Stimulated activated CD4-positive, alpha-beta T cell treated with anti-CD3 and anti-CD28 coated beads, TNF-alpha, amount 100 ng/mL, for 1 hour (primary cell): Measurements from ENCODE around the gene SETD2.
"Not testable (repeated sequence)": the region's sequence is repeated elsewhere in the genome, so short reads cannot be mapped to it uniquely, and the experiment has no call there.

Source experiments
- DNase-seq, 3 donors: peaks; one replicate each; pipeline ENCODE4 v3.0.0-alpha.2; 2020; ENCODE audit warnings: low read depth in 3 of 3, low spot score in 1 of 3

The SETD2 gene

GRCh38 chr3:47104259-47104658 is 59.7 kb downstream of the SETD2 start:
- DNase-seq = no peak

GRCh38 chr3:47103619-47104018 is 60.3 kb downstream of the SETD2 start:
- DNase-seq = no peak

- DNase-seq = no peak
Observed at GRCh38 chr3:47102081-47102600, 61.8 kb downstream of the SETD2 start.

GRCh38 chr3:47098910-47099309 is 65.0 kb downstream of the SETD2 start:
- no peak for DNase-seq

GRCh38 chr3:47097864-47098263 is 66.0 kb downstream of the SETD2 start:
- no peak for DNase-seq

- DNase-seq = no peak
Observed at GRCh38 chr3:47096959-47097358, 67.0 kb downstream of the SETD2 start.

GRCh38 chr3:47092090-47092489 is 71.8 kb downstream of the SETD2 start:
- no peak for DNase-seq

- DNase-seq = no peak
Observed at GRCh38 chr3:47089630-47090029, 74.3 kb downstream of the SETD2 start.

GRCh38 chr3:47086071-47086470 is 77.8 kb downstream of the SETD2 start:
- DNase-seq = no peak

GRCh38 chr3:47083786-47084185 is 80.1 kb downstream of the SETD2 start:
- DNase-seq = no peak

- DNase-seq = no peak
Observed at GRCh38 chr3:47082519-47082918, 81.4 kb downstream of the SETD2 start.

GRCh38 chr3:47079432-47079831 is 84.5 kb downstream of the SETD2 start:
- DNase-seq = no peak

- DNase-seq = no peak
Observed at GRCh38 chr3:47073685-47074084, 90.2 kb downstream of the SETD2 start.

GRCh38 chr3:47070770-47071169 is 93.1 kb downstream of the SETD2 start:
- DNase-seq = no peak

GRCh38 chr3:47066259-47066658 is 97.7 kb downstream of the SETD2 start:
- not testable (repeated sequence) for DNase-seq

- DNase-seq = no peak
Observed at GRCh38 chr3:47065681-47066080, 98.2 kb downstream of the SETD2 start.

- DNase-seq = no peak
Observed at GRCh38 chr3:47065058-47065457, 98.9 kb downstream of the SETD2 start.

- DNase-seq = peak in 2 of 3 donors; percentile 13 to 17
Observed at GRCh38 chr3:47057212-47057671, 106.7 kb downstream of the SETD2 start.

- DNase-seq = no peak
Observed at GRCh38 chr3:47056705-47057104, 107.2 kb downstream of the SETD2 start.

- DNase-seq = no peak
Observed at GRCh38 chr3:47054412-47054811, 109.5 kb downstream of the SETD2 start.

GRCh38 chr3:47047673-47048072 is 116.2 kb downstream of the SETD2 start:
- DNase-seq = no peak

GRCh38 chr3:47047069-47047468 is 116.8 kb downstream of the SETD2 start:
- DNase-seq = no peak

- no peak for DNase-seq
Observed at GRCh38 chr3:47042231-47042791, 121.6 kb downstream of the SETD2 start.
